ENCODE results near the gene CEACAM20. TPM values are rescaled to one million over a fixed set of nuclear protein-coding genes. Genes with fewer than 3 reads are reported as not detected.

Gene CEACAM20
- 0.05 to 0.14 TPM in 2 of 5 replicates, not detected in the others for total RNA-seq (2022; extraction: Qiagen RNA extraction; ENCODE audit: low read depth)

GRCh38 chr19:44529536-44529935 is at the start of gene CEACAM20:
TSS of gene CEACAM20 (minus strand) at chr19:44529675. CDS start at chr19:44529509, 166 bp downstream.

GRCh38 chr19:44499962-44500949 is 29.2 kb downstream of the CEACAM20 start, which contains the start of gene ZNF180:
TSS of gene ZNF180 (minus strand) at chr19:44500522. CDS start at chr19:44497334, 3,188 bp downstream.

Other genes starting within 250 kb of the CEACAM20 start
- gene ZNF235, start 224.7 kb downstream of the CEACAM20 start, total RNA-seq (2022; extraction: Qiagen RNA extraction; ENCODE audit: low read depth), result 2.5 to 3.9 TPM (median 3.3 TPM) in 5 replicates
- 1.1 to 3.1 TPM (median 2.0 TPM) in 5 replicates for gene ZNF112, start 173.0 kb downstream of the CEACAM20 start, total RNA-seq (2022; extraction: Qiagen RNA extraction; ENCODE audit: low read depth)
- 1.6 to 2.8 TPM (median 2.4 TPM) in 5 replicates for gene ZNF285, start 128.1 kb downstream of the CEACAM20 start, total RNA-seq (2022; extraction: Qiagen RNA extraction; ENCODE audit: low read depth)
- 2.4 to 3.7 TPM (median 3.0 TPM) in 5 replicates for gene ZNF229, start 81.2 kb downstream of the CEACAM20 start, total RNA-seq (2022; extraction: Qiagen RNA extraction; ENCODE audit: low read depth)
- gene ZNF180, start 29.2 kb downstream of the CEACAM20 start, total RNA-seq (2022; extraction: Qiagen RNA extraction; ENCODE audit: low read depth), result 7.7 to 9.2 TPM (median 8.2 TPM) in 5 replicates
- 0.30 to 0.63 TPM (median 0.48 TPM) in 5 replicates for gene IGSF23, start 83.9 kb upstream of the CEACAM20 start, total RNA-seq (2022; extraction: Qiagen RNA extraction; ENCODE audit: low read depth)
- 107 to 120 TPM (median 113 TPM) in 5 replicates for gene PVR, start 114.2 kb upstream of the CEACAM20 start, total RNA-seq (2022; extraction: Qiagen RNA extraction; ENCODE audit: low read depth)
- gene CEACAM19, start 141.8 kb upstream of the CEACAM20 start, total RNA-seq (2022; extraction: Qiagen RNA extraction; ENCODE audit: low read depth), result 7.5 to 10.1 TPM (median 9.3 TPM) in 5 replicates
- 0.14 to 0.30 TPM (median 0.15 TPM) in 3 of 5 replicates, not detected in the others for gene CEACAM16, start 169.5 kb upstream of the CEACAM20 start, total RNA-seq (2022; extraction: Qiagen RNA extraction; ENCODE audit: low read depth)
- 48.8 to 104 TPM (median 82.2 TPM) in 5 replicates for gene BCL3, start 219.0 kb upstream of the CEACAM20 start, total RNA-seq (2022; extraction: Qiagen RNA extraction; ENCODE audit: low read depth)
- 0.09 TPM in 1 of 5 replicates, not detected in the others for gene CBLC, start 248.2 kb upstream of the CEACAM20 start, total RNA-seq (2022; extraction: Qiagen RNA extraction; ENCODE audit: low read depth)